ENCODE data around the gene SUB1.

Gene SUB1

GRCh38 chr5:32601623-32602295 lies 16.4 kb downstream of the SUB1 start:
- no peak overlapping the region for H3K4me3 ChIP-seq (ENCODE audit: low read depth, low read length)
- DNase-seq (ENCODE audit: low read depth, low spot score): no peak
- no peak for TF ChIP-seq CTCF (IDR thresholded peaks at IDR 0.05; ENCODE audit: insufficient read depth, low read length, missing control alignments)
- POLR2A ChIA-PET: no interaction called here
- CTCF ChIA-PET: interaction anchor here (1.2 to 1.9 kb wide), 3 partner anchors 10 to 11 kb away, joined by 3 to 9 read pairs (median 8); no protein-coding TSS in a partner anchor

GRCh38 chr5:32602906-32603305 lies 17.5 kb downstream of the SUB1 start:
- ChIA-PET POLR2A (no interaction called here), CTCF (no interaction called here)
- no peak for TF ChIP-seq CTCF (IDR thresholded peaks at IDR 0.05; ENCODE audit: insufficient read depth, low read length, missing control alignments)
- no peak overlapping the region for H3K4me3 ChIP-seq (ENCODE audit: low read depth, low read length)
- DNase-seq (ENCODE audit: low read depth, low spot score): no peak

- ChIA-PET CTCF (interaction anchor here (1.2 to 2.7 kb wide), 4 partner anchors 8 to 276 kb away, joined by 5 to 7 read pairs (median 6); no protein-coding TSS in a partner anchor), POLR2A (no interaction called here)
- no peak overlapping the region for H3K4me3 ChIP-seq (ENCODE audit: low read depth, low read length)
- no peak for DNase-seq (ENCODE audit: low read depth, low spot score)
- TF ChIP-seq CTCF (IDR thresholded peaks at IDR 0.05; ENCODE audit: insufficient read depth, low read length, missing control alignments): no peak
Measured at GRCh38 chr5:32604800-32605765, 19.7 kb downstream of the SUB1 start.

GRCh38 chr5:32605766-32606152 lies 20.4 kb downstream of the SUB1 start:
- DNase-seq (ENCODE audit: low read depth, low spot score): no peak
- no peak for TF ChIP-seq CTCF (IDR thresholded peaks at IDR 0.05; ENCODE audit: insufficient read depth, low read length, missing control alignments)
- no peak overlapping the region for H3K4me3 ChIP-seq (ENCODE audit: low read depth, low read length)
- CTCF ChIA-PET: interaction anchor here (1.2 to 2.7 kb wide), 4 partner anchors 8 to 277 kb away, joined by 5 to 7 read pairs (median 6); no protein-coding TSS in a partner anchor
- POLR2A ChIA-PET: no interaction called here

- TF ChIP-seq CTCF (IDR thresholded peaks at IDR 0.05; ENCODE audit: insufficient read depth, low read length, missing control alignments): no peak
- DNase-seq (ENCODE audit: low read depth, low spot score): no peak
- ChIA-PET POLR2A (no interaction called here), CTCF (interaction anchor here (0.8 to 4.7 kb wide), 24 partner anchors 8 to 498 kb away, joined by 3 to 47 read pairs (median 4); no protein-coding TSS in a partner anchor)
- H3K4me3 ChIP-seq (ENCODE audit: low read depth, low read length): no peak overlapping the region
Measured at GRCh38 chr5:32612134-32612888, 27.0 kb downstream of the SUB1 start.
